T-cell (primary cell): ENCODE results near the gene PSMA8. TPM values are rescaled to one million over a fixed set of nuclear protein-coding genes. Genes with fewer than 3 reads are reported as not detected.
"Not testable (repeated sequence)": the region's sequence is repeated elsewhere in the genome, so short reads cannot be mapped to it uniquely, and the experiment has no call there.

ENCODE experiments used
- ATAC-seq, 4 experiments: fragments of 200-7000 bp in 3 of 4; fragments of 150-1000 bp in 1 of 4; cut with Tn5 transposase; replicated peaks in 1 of 4; 1 replicate in 3 of 4; 2 replicates in 1 of 4; pipeline ENCODE4 v1.10.0; 2021; ENCODE audit warnings: moderate library complexity in 3 of 4, mild to moderate bottlenecking in 2 of 4, moderate number of reproducible peaks in 1 of 4
- CTCF ChIA-PET, 2 donors: fragments of 300-600 bp; sonication (Branson Sonifier 250); formaldehyde crosslinking; loops; one replicate each; lab custom pipeline; 2022; ENCODE audit warnings: antibody characterized with exemption in 2 of 2; lab: Charles Lee
- POLR2A ChIA-PET, 2 donors: fragments of 300-600 bp; sonication (Branson Sonifier 250); formaldehyde crosslinking; loops; one replicate each; lab custom pipeline; 2022; ENCODE audit warnings: antibody characterized with exemption in 2 of 2; lab: Charles Lee
- DNase-seq, 35 experiments: peaks; one replicate each; pipeline versions ENCODE4 v3.0.0 to v3.0.0-alpha.2; 2013 to 2023
- H3K27ac ChIP-seq: one replicate; pipeline ENCODE4 v1.5.1; 2013; ENCODE audit warnings: low read length
- H3K27me3 ChIP-seq, 2 experiments: replicated peaks in 1 of 2; 1 replicate in 1 of 2; 2 replicates in 1 of 2; pipeline versions ENCODE4 v1.6.1 to v1.7.0; 2013; ENCODE audit warnings: low read length in 1 of 2, mixed read lengths in 1 of 2; ENCODE audit not compliant: control insufficient read depth in 2 of 2, insufficient read depth in 2 of 2; ENCODE audit errors: extremely low read depth in 1 of 2
- H3K36me3 ChIP-seq, 2 donors: 1 replicate in 1 of 2; 2 replicates in 1 of 2; pipeline versions ENCODE4 v1.6.1 to v1.7.0; 2013; ENCODE audit warnings: low read length in 1 of 2; ENCODE audit not compliant: control insufficient read depth in 2 of 2, insufficient read depth in 1 of 2; ENCODE audit errors: extremely low read depth in 1 of 2
- H3K4me1 ChIP-seq, 2 experiments: 1 replicate in 1 of 2; 2 replicates in 1 of 2; pipeline versions ENCODE4 v1.6.1 to v1.7.0; 2013; ENCODE audit warnings: low read length in 2 of 2, mixed read lengths in 1 of 2; ENCODE audit not compliant: insufficient read depth in 2 of 2, control insufficient read depth in 1 of 2; ENCODE audit errors: extremely low read depth in 1 of 2
- H3K4me3 ChIP-seq, 2 donors: 1 replicate in 1 of 2; 2 replicates in 1 of 2; pipeline versions ENCODE4 v1.5.1 to v1.7.0; 2013; ENCODE audit warnings: mild to moderate bottlenecking in 2 of 2, low read length in 1 of 2, moderate library complexity in 1 of 2; ENCODE audit not compliant: control insufficient read depth in 1 of 2; ENCODE audit errors: extremely low read depth in 1 of 2
- H3K9me3 ChIP-seq: 2 replicates; pipeline ENCODE4 v1.7.0; 2013
- H3K27ac Mint-ChIP-seq, 2 donors: one replicate each; pipeline ENCODE4 v1.8.0; 2020 to 2021; ENCODE audit warnings: mild to moderate bottlenecking in 2 of 2, mixed read lengths in 2 of 2
- H3K27me3 Mint-ChIP-seq, 2 donors: one replicate each; pipeline ENCODE4 v1.8.0; 2021 to 2022; ENCODE audit warnings: mixed read lengths in 2 of 2
- H3K36me3 Mint-ChIP-seq: one replicate; pipeline ENCODE4 v1.8.0; 2021; ENCODE audit warnings: mixed read lengths
- H3K4me1 Mint-ChIP-seq, 3 donors: one replicate each; pipeline ENCODE4 v1.8.0; 2020 to 2022; ENCODE audit warnings: mixed read lengths in 3 of 3, mild to moderate bottlenecking in 1 of 3
- H3K4me3 Mint-ChIP-seq, 3 donors: one replicate each; pipeline ENCODE4 v1.8.0; 2020 to 2022; ENCODE audit warnings: mild to moderate bottlenecking in 3 of 3, mixed read lengths in 3 of 3, moderate library complexity in 3 of 3
- H3K9me3 Mint-ChIP-seq, 3 donors: one replicate each; pipeline ENCODE4 v1.8.0; 2020 to 2022; ENCODE audit warnings: mixed read lengths in 3 of 3
- WGBS: methylation state at CpG from one replicate; pipeline ENCODE4 v1.1.5; 2013; ENCODE audit warnings: missing lambda C conversion rate; ENCODE audit not compliant: insufficient coverage; 5-methylcytosine and 5-hydroxymethylcytosine counted together
- total RNA-seq, 35 experiments: library from RNA in 6 of 35; stranded (reverse) in 6 of 35; fragments of 120-200 nt in 1 of 35; gene quantifications; one replicate each; pipeline versions ENCODE4 v1.2.1 to v1.2.4 and lab custom pipeline; 2013 to 2026

PSMA8 gene
- total RNA-seq, 5 donors from 2014 or later (not counting 1 experiment from before 2014, with no cell fraction given), result 0.23 to 0.83 (median 0.35) TPM

DNA sequence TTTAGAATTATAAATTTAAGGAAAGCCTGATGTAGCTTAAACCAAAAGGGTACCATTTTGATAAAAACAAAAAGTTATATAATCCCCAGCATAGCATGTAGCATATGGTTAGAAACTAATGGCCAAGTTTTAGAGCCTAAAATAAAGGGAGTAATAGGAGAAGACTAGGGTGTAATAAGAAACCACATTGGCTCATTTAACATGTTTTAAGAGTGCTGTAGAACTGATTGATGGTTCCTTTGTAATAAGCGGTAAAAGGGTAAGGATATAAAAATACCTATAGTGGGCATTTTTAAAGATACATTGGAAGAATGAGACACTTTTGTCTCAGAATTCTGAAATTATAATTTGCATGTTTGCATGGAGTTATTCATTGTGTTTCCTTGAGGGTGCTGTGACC, 1.9 kb downstream of the PSMA8 start:
- Histone ChIP-seq H3K4me1 (peaks cover 0 to 3% of the 10 kb centered on the region in 2 experiments), H3K4me3 (no peak overlapping the region), H3K9me3 (no peaks in the 10 kb centered on the region), H3K36me3 (no peaks in the 10 kb centered on the region), H3K27me3 (no peaks in the 10 kb centered on the region), H3K27ac (no peak overlapping the region)
- H3K27me3 Mint-ChIP-seq, result no peaks in the 10 kb centered on the region
- ChIA-PET POLR2A (no interaction called here), CTCF (no interaction called here)
- H3K36me3 Mint-ChIP-seq, result no peaks in the 10 kb centered on the region
- H3K27ac Mint-ChIP-seq, result no peak overlapping the region
- H3K4me1 Mint-ChIP-seq, result peaks cover 0 to 2% (median 0%) of the 10 kb centered on the region in 3 donors
- DNase-seq (no peak), ATAC-seq (no peak)
- H3K4me3 Mint-ChIP-seq, result no peak overlapping the region
- no peaks in the 10 kb centered on the region for H3K9me3 Mint-ChIP-seq
- no CpG with 5 or more reads among the region's 1 CpG for WGBS

DNA sequence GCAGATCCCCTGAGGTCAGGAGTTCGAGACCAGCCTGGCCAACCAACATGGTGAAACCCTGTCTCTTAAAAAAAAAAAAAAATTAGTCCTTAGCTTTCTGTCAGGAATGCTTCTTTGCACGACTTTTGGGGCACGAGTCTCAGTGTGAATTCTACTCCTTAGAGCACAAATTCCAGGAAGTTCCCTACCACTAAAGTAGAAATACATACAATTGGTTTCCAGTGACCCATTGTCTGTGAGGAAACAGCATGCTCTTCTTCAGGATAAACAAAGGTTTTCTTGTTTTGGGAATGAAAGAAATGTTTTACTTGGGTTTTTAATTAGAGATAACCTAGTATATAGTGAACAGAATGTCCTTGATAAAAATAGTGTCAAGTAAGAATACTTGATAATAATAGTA, 23.7 kb downstream of the PSMA8 start:
- ChIA-PET CTCF (interaction anchor here in 1 of 2 donors (0.6 kb wide), 1 partner anchor 30 kb away, joined by 4 read pairs; no protein-coding TSS in a partner anchor), POLR2A (no interaction called here)
- DNase-seq, result no peak
- Histone ChIP-seq H3K36me3 (no peaks in the 10 kb centered on the region), H3K4me3 (no peak overlapping the region), H3K9me3 (no peaks in the 10 kb centered on the region), H3K27ac (no peak overlapping the region), H3K4me1 (no peaks in the 10 kb centered on the region), H3K27me3 (no peaks in the 10 kb centered on the region)
- H3K4me1 Mint-ChIP-seq, result peaks cover 0 to 3% (median 0%) of the 10 kb centered on the region in 3 donors
- no peak overlapping the region for H3K27ac Mint-ChIP-seq
- H3K9me3 Mint-ChIP-seq, result no peaks in the 10 kb centered on the region
- H3K27me3 Mint-ChIP-seq, result peaks cover 0 to 4% of the 10 kb centered on the region in 2 donors
- H3K36me3 Mint-ChIP-seq, result peaks cover 2% of the 10 kb centered on the region
- no peak for ATAC-seq
- H3K4me3 Mint-ChIP-seq, result no peak overlapping the region
- 67% methylated on average over 1 of the region's 3 CpGs for WGBS

DNA sequence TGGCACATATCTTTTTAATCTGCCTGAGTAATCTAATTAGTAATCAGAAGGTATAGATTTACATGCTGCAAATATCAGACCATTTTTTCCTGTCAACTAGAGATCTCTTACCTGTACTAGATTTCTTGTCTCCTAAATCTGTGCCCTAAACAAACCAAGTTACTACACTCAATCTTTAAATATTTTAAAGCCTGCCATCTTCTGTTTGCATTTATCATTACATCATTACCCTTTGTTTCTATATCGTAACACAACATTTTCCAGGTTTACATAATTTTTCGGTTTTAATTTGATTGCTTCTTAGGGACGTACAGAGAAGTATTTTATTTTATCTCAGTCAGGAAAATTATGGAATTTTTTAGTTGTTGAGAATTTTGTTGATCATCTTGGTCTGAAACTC, 25.7 kb downstream of the PSMA8 start:
- H3K36me3 Mint-ChIP-seq, result no peaks in the 10 kb centered on the region
- WGBS, result 20% methylated on average over 1 of the region's 3 CpGs
- no peak overlapping the region for H3K27ac Mint-ChIP-seq
- no peaks in the 10 kb centered on the region for H3K9me3 Mint-ChIP-seq
- no peak overlapping the region for H3K4me3 ChIP-seq
- no peak overlapping the region for H3K4me3 Mint-ChIP-seq
- no peaks in the 10 kb centered on the region for H3K4me1 ChIP-seq
- ATAC-seq (peak in 1 of 4 experiments; percentile 58), DNase-seq (peak in 1 of 35 experiments; percentile 35)
- no peaks in the 10 kb centered on the region for H3K9me3 ChIP-seq
- H3K27me3 ChIP-seq, result no peaks in the 10 kb centered on the region
- peaks cover 0 to 3% (median 0%) of the 10 kb centered on the region in 3 donors for H3K4me1 Mint-ChIP-seq
- H3K27ac ChIP-seq, result no peak overlapping the region
- POLR2A ChIA-PET, result interaction anchor here (0.6 to 0.7 kb wide), 2 partner anchors 156 to 1813 kb away, joined by 3 to 7 read pairs; no protein-coding TSS in a partner anchor
- CTCF ChIA-PET, result interaction anchor here (0.5 to 0.7 kb wide), 3 partner anchors 16 to 333 kb away, joined by 3 to 5 read pairs (median 5); no protein-coding TSS in a partner anchor
- no peaks in the 10 kb centered on the region for H3K36me3 ChIP-seq
- H3K27me3 Mint-ChIP-seq, result peaks cover 0 to 4% of the 10 kb centered on the region in 2 donors

DNA sequence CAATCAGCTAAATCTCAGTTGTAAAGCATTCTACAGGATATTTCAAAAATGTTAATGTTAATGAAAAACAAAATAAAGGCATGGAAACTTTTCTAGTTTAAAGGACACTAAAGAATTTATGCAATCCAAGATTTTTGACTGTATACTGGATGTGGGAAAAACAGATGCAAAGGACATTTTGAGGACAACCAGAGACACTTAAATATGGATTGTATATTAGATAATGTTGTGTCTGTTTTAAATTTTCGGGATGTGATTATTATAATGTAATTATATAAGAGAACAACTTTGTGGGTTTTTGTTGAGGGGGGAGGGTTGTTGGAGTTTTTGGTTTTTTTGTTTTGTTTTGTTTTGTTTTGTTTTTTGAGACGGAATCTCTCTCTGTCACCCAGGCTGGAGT, 30.9 kb downstream of the PSMA8 start:
- no peak overlapping the region for H3K27ac ChIP-seq
- peaks cover 0 to 3% (median 0%) of the 10 kb centered on the region in 3 donors for H3K4me1 Mint-ChIP-seq
- POLR2A ChIA-PET, result no interaction called here
- H3K9me3 Mint-ChIP-seq, result no peaks in the 10 kb centered on the region
- no peak for DNase-seq
- CTCF ChIA-PET, result no interaction called here
- no peaks in the 10 kb centered on the region for H3K27me3 ChIP-seq
- no peaks in the 10 kb centered on the region for H3K36me3 Mint-ChIP-seq
- no peak overlapping the region for H3K4me3 ChIP-seq
- no peaks in the 10 kb centered on the region for H3K9me3 ChIP-seq
- ATAC-seq, result no peak
- peaks cover 0 to 2% of the 10 kb centered on the region in 2 experiments for H3K4me1 ChIP-seq
- H3K36me3 ChIP-seq, result no peaks in the 10 kb centered on the region
- H3K27ac Mint-ChIP-seq, result no peak overlapping the region
- H3K27me3 Mint-ChIP-seq, result no peaks in the 10 kb centered on the region
- no CpG with 5 or more reads among the region's 2 CpGs for WGBS
- no peak overlapping the region for H3K4me3 Mint-ChIP-seq

DNA sequence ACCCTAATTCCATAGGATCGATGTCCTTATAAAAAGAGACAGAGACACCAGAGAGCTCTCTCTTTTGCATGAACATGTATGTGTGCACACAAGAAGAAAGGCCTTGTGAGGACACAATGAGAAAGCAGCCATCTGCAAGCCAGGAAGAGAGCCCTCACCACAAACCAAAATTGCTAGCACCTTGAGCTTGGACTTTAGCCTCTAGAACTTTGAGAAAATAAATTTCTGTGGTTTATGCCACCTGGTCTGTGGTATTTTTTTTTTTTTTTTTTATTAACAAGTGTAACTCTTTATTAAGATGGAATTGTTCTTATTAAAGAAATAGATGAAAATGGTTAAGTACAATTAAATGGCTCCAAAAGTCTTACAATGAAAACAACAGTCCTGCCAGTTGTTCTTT, 33.9 kb downstream of the PSMA8 start:
- DNase-seq, H3K27me3 Mint-ChIP-seq, H3K9me3 ChIP-seq, ATAC-seq, H3K4me3 Mint-ChIP-seq, H3K27ac ChIP-seq, H3K36me3 ChIP-seq, H3K9me3 Mint-ChIP-seq, POLR2A ChIA-PET, H3K36me3 Mint-ChIP-seq, H3K4me1 Mint-ChIP-seq, H3K4me1 ChIP-seq, H3K27me3 ChIP-seq, H3K27ac Mint-ChIP-seq, H3K4me3 ChIP-seq: not testable (repeated sequence)
- CTCF ChIA-PET, result interaction anchor here (0.6 to 0.8 kb wide), 2 partner anchors 19 to 51 kb away, joined by 3 to 4 read pairs; no protein-coding TSS in a partner anchor
- WGBS, result no CpG with 5 or more reads among the region's 1 CpG

DNA sequence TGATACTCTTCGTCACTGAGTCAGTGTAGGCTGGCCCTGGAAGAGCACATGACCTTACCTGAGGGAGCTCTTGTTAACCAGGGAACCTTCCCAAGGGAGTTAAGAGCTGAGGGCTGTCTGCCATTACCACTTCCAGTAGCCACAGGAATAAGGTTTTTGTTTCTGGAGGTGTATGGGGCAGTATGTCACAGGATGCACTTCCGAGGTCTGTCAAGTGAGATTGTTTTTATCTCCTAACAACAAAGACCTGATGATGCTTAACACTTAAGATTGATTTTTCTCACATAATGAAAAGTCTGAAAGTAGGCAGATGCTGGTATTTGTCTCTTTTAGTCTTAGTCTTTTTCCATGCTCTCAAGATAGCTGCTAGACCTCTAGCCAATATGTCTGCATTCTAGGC, 41.8 kb downstream of the PSMA8 start:
- no peaks in the 10 kb centered on the region for H3K36me3 Mint-ChIP-seq
- ATAC-seq (peak in 3 of 4 experiments; percentile 19 to 75 (median 67)), DNase-seq (no peak)
- POLR2A ChIA-PET, result interaction anchor here in 1 of 2 donors (0.6 kb wide), 1 partner anchor 146 kb away, joined by 3 read pairs; no protein-coding TSS in a partner anchor
- Histone ChIP-seq H3K9me3 (no peaks in the 10 kb centered on the region), H3K36me3 (no peaks in the 10 kb centered on the region), H3K27me3 (no peaks in the 10 kb centered on the region), H3K27ac (no peak overlapping the region), H3K4me1 (no peaks in the 10 kb centered on the region), H3K4me3 (no peak overlapping the region)
- WGBS, result no CpG with 5 or more reads among the region's 2 CpGs
- no peaks in the 10 kb centered on the region for H3K9me3 Mint-ChIP-seq
- no peak overlapping the region for H3K4me3 Mint-ChIP-seq
- peaks cover 11 to 14% (median 14%) of the 10 kb centered on the region in 3 donors for H3K4me1 Mint-ChIP-seq
- no peaks in the 10 kb centered on the region for H3K27me3 Mint-ChIP-seq
- H3K27ac Mint-ChIP-seq, result peak overlapping the region in 1 of 2 donors; percentile 59
- CTCF ChIA-PET, result interaction anchor here in 1 of 2 donors (0.6 kb wide), 1 partner anchor 16 kb away, joined by 5 read pairs; no protein-coding TSS in a partner anchor
